GM12878 (cell line): ENCODE data around the gene CLIC3. TPM values are rescaled to one million over a fixed set of nuclear protein-coding genes. Genes with fewer than 3 reads are reported as not detected.

Experiments
- ATAC-seq: fragments of 200-7000 bp; cut with Tn5 transposase; 3 replicates; pipeline ENCODE4 v1.9.1; 2020; ENCODE audit warnings: mild to moderate bottlenecking, moderate library complexity
- BruUV-seq: library from RNA; stranded (reverse); fragments of 400-500 nt; replicated peaks from 2 replicates; lab custom pipeline; 2021; lab: Mats Ljungman, UMichigan
- CTCF ChIA-PET: fragments of 300-600 bp; sonication (Branson Sonifier 250); formaldehyde crosslinking; extraction: SDS; loops from one replicate; lab custom pipeline; 2021; ENCODE audit warnings: inconsistent platforms; lab: Yijun Ruan, JAX
- POLR2A ChIA-PET: fragments of 350-600 bp; formaldehyde crosslinking; extraction: SDS; loops from one replicate; lab custom pipeline; 2021; ENCODE audit warnings: inconsistent platforms; lab: Charles Lee
- RAD21 ChIA-PET: fragments of 300-600 bp; sonication (Branson Sonifier 250); formaldehyde crosslinking; loops from one replicate; lab custom pipeline; 2023; ENCODE audit warnings: antibody characterized with exemption; ENCODE audit not compliant: unreplicated experiment; lab: Charles Lee
- SMC1A ChIA-PET: fragments of 300-600 bp; sonication (Branson Sonifier 250); formaldehyde crosslinking; loops from one replicate; lab custom pipeline; 2023; ENCODE audit not compliant: unreplicated experiment, uncharacterized antibody; lab: Charles Lee
- DNase-seq: peaks from one replicate; pipeline ENCODE4 v3.0.0-alpha.2; 2011; ENCODE audit warnings: low read depth, low spot score
- FAIRE-seq: peaks from 3 replicates; lab custom pipeline; 2011; peaks lifted over from hg19 to GRCh38; lab: Jason Lieb, UNC
- H2AFZ ChIP-seq: 2 replicates; pipeline ENCODE4 v1.6.0; 2011; ENCODE audit warnings: low read depth, low read length, control low read depth; ENCODE audit not compliant: control insufficient read depth
- H3K27ac ChIP-seq: 2 replicates; pipeline ENCODE4 v1.5.1; 2011; ENCODE audit warnings: control low read depth; ENCODE audit not compliant: control insufficient read depth, insufficient read depth
- H3K27me3 ChIP-seq, 2 experiments: replicated peaks in 1 of 2; 2 replicates each; pipeline versions ENCODE4 v1.6.0 to v1.6.1; 2011; ENCODE audit warnings: low read length in 1 of 2; ENCODE audit not compliant: control insufficient read depth in 2 of 2, insufficient read depth in 2 of 2
- H3K36me3 ChIP-seq, 2 experiments: 2 replicates each; pipeline ENCODE4 v1.5.1; 2011; ENCODE audit warnings: low read length in 1 of 2; ENCODE audit not compliant: control insufficient read depth in 2 of 2, insufficient read depth in 2 of 2
- H3K4me1 ChIP-seq: 2 replicates; pipeline ENCODE4 v1.6.1; 2011; ENCODE audit warnings: mild to moderate bottlenecking, low read length, moderate library complexity, mixed read lengths; ENCODE audit not compliant: control insufficient read depth, insufficient read depth
- H3K4me2 ChIP-seq: 2 replicates; pipeline ENCODE4 v1.6.0; 2011; ENCODE audit warnings: control low read depth; ENCODE audit not compliant: control insufficient read depth, insufficient read depth
- H3K4me3 ChIP-seq: fragments of 200-600 bp; sonication (generic); 2 replicates; pipeline ENCODE4 v1.5.1; 2016
- H3K79me2 ChIP-seq: 2 replicates; pipeline ENCODE4 v1.6.0; 2011; ENCODE audit warnings: low read length; ENCODE audit not compliant: control insufficient read depth, insufficient read depth
- H3K9ac ChIP-seq: 2 replicates; pipeline ENCODE4 v1.8.0; 2011; ENCODE audit warnings: low read length, control low read depth, mixed read lengths; ENCODE audit not compliant: control insufficient read depth, insufficient read depth
- H3K9me3 ChIP-seq: replicated peaks from 3 replicates; pipeline ENCODE4 v1.5.1; 2011; ENCODE audit warnings: mild to moderate bottlenecking, low read length; ENCODE audit not compliant: control insufficient read depth, insufficient read depth
- H4K20me1 ChIP-seq: 2 replicates; pipeline ENCODE4 v1.6.0; 2011; ENCODE audit not compliant: control insufficient read depth, insufficient read depth
- E2F8 ChIP-seq: fragments of 450-650 bp; IDR thresholded peaks from 2 replicates; pipeline ENCODE4 v1.6.1; 2018; ENCODE audit warnings: mild to moderate bottlenecking, low read depth, moderate library complexity; ENCODE audit not compliant: partially characterized antibody
- IKZF1 ChIP-seq: fragments of 450-650 bp; conservative IDR thresholded peaks from 2 replicates; pipeline ENCODE4 v1.6.1; 2017; ENCODE audit warnings: antibody characterized with exemption, mild to moderate bottlenecking
- JUND ChIP-seq: IDR thresholded peaks from 2 replicates; pipeline ENCODE4 v1.6.1; 2012; ENCODE audit warnings: low read depth, mild to moderate bottlenecking, low read length, improper control_type of control experiment, moderate library complexity
- SMARCA5 ChIP-seq: fragments of 450-650 bp; IDR thresholded peaks from 2 replicates; pipeline ENCODE4 v1.6.1; 2017; ENCODE audit warnings: mild to moderate bottlenecking
- WGBS: methylation state at CpG from one replicate; pipeline ENCODE4 v1.1.6; 2016; ENCODE audit warnings: low lambda C conversion rate; ENCODE audit not compliant: insufficient replicate concordance, insufficient coverage; ENCODE audit errors: missing lambda C conversion rate; 5-methylcytosine and 5-hydroxymethylcytosine counted together
- in situ Hi-C: fragments of 300-500 bp; cut with MboI; formaldehyde crosslinking; loops from 9 replicates; pipeline ENCODE4 v1.14.3; 2018; ENCODE audit warnings: mixed read lengths
- intact Hi-C: fragments of 100-400 bp; cut with micrococcal nuclease; formaldehyde crosslinking; loops from one replicate; pipeline ENCODE4 v1.14.2; 2022; ENCODE audit not compliant: unreplicated experiment
- polyA plus RNA-seq, 11 experiments: library from polyadenylated mRNA; depleted of rRNA in 4 of 11; unstranded in 6 of 11; stranded (reverse) in 5 of 11; fragments of >200 nt; fragmentation: Nextera tagmentation in 4 of 11; fragmentation: Illumina TruSeq in 1 of 11; extraction: Ambion mirVana in 4 of 11; extraction: Trizol in 1 of 11; gene quantifications; 1 replicate in 1 of 11; 2 replicates in 10 of 11; pipeline versions ENCODE4 v1.2.1 to v1.2.3, GENCODE V29; 2011 to 2016; ENCODE audit warnings: inconsistent platforms in 2 of 11, missing spikeins in 2 of 11, low read depth in 1 of 11
- total RNA-seq, 4 experiments: library from RNA; depleted of rRNA in 3 of 4; stranded (reverse); fragments of >200 nt in 3 of 4; fragmentation: Illumina TruSeq in 1 of 4; extraction: Trizol in 1 of 4; gene quantifications; 2 replicates each; pipeline versions ENCODE4 v1.2.1 to v1.2.3, GENCODE V29; 2013 to 2021
- TF ChIP-seq, protein P1 (sequence below): fragments of 450-650 bp; formaldehyde crosslinking; IDR thresholded peaks from 2 replicates; pipeline ENCODE4 v1.4.0; 2022; ENCODE audit warnings: mild to moderate bottlenecking, moderate library complexity
- TF ChIP-seq, protein P2 (sequence below): fragments of 450-650 bp; IDR thresholded peaks from 2 replicates; pipeline ENCODE4 v1.6.1; 2018; ENCODE audit warnings: borderline replicate concordance, mild to moderate bottlenecking; ENCODE audit not compliant: partially characterized antibody
- TF ChIP-seq, protein P3 (sequence below): IDR thresholded peaks from 2 replicates; pipeline ENCODE4 v1.6.1; 2011; ENCODE audit warnings: borderline replicate concordance, low read depth, mild to moderate bottlenecking, moderate library complexity, low read length; ENCODE audit not compliant: insufficient read depth, poor library complexity, severe bottlenecking
- TF ChIP-seq, protein P4 (sequence below): fragments of 150-350 bp; IDR thresholded peaks from 2 replicates; pipeline ENCODE4 v1.6.1; 2014; ENCODE audit warnings: mild to moderate bottlenecking, low read depth, low read length

CLIC3 gene
- total and polyA plus RNA-seq, 10 of the 15 experiments (the other 5 are each of a cell fraction or from before 2014, with no cell fraction given): 0.31 TPM; not detected in 9

DNA sequence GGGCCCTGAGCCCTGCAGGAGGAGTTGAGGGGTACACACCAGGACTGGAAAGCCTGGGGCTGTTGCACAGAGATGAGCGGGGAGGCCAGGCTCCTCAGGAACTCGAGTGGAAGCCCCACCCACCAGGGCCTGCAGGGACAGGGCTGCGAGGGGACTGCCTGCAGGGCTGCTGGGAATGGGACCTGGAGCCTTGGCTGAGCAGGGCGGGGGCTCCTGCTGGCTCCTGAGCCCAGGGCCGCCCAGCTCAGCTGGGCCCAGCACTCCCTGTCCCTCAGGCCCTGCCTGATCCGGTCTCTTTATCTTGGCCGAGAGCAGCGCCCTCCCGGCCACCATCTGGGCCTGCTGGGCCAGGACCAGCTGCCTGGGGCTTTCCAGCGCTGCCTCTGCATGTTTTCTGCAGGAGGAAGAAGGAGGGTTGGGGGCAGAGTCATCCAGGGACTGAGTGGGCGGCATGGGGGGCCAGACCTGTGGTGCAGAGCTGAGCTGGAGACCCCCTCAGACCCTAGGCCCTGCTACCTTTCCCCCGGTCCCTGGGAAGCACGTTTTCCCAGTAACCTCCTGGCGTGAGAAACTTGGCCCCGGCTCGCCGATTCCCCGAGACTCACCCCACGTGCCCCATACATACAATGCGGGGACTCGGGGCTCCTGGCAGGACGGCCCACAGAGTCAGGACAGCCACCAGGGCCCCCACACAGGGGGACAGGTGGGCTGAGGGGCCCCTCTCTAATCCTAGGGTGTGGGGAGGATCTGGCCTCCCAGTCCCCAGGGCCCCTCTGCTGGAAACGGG is 34.9 kb downstream of the CLIC3 start (continued):
- TF ChIP-seq, protein P1, sequence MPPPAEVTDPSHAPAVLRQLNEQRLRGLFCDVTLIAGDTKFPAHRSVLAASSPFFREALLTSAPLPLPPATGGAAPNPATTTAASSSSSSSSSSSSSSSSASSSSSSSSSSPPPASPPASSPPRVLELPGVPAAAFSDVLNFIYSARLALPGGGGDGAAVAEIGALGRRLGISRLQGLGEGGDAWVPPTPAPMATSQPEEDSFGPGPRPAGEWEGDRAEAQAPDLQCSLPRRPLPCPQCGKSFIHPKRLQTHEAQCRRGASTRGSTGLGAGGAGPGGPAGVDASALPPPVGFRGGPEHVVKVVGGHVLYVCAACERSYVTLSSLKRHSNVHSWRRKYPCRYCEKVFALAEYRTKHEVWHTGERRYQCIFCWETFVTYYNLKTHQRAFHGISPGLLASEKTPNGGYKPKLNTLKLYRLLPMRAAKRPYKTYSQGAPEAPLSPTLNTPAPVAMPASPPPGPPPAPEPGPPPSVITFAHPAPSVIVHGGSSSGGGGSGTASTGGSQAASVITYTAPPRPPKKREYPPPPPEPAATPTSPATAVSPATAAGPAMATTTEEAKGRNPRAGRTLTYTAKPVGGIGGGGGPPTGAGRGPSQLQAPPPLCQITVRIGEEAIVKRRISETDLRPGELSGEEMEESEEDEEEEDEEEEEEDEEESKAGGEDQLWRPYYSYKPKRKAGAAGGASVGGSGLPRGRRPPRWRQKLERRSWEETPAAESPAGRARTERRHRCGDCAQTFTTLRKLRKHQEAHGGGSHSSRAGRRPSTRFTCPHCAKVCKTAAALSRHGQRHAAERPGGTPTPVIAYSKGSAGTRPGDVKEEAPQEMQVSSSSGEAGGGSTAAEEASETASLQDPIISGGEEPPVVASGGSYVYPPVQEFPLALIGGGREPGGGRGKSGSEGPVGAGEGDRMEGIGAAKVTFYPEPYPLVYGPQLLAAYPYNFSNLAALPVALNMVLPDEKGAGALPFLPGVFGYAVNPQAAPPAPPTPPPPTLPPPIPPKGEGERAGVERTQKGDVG: no peak
- no peak for TF ChIP-seq SMARCA5
- TF ChIP-seq, protein P2, sequence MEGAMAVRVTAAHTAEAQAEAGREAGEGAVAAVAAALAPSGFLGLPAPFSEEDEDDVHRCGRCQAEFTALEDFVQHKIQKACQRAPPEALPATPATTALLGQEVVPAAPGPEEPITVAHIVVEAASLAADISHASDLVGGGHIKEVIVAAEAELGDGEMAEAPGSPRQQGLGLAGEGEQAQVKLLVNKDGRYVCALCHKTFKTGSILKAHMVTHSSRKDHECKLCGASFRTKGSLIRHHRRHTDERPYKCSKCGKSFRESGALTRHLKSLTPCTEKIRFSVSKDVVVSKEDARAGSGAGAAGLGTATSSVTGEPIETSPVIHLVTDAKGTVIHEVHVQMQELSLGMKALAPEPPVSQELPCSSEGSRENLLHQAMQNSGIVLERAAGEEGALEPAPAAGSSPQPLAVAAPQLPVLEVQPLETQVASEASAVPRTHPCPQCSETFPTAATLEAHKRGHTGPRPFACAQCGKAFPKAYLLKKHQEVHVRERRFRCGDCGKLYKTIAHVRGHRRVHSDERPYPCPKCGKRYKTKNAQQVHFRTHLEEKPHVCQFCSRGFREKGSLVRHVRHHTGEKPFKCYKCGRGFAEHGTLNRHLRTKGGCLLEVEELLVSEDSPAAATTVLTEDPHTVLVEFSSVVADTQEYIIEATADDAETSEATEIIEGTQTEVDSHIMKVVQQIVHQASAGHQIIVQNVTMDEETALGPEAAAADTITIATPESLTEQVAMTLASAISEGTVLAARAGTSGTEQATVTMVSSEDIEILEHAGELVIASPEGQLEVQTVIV: no peak

GRCh38 chr9:136960938-136961275 is 35.5 kb downstream of the CLIC3 start:
- RAD21 ChIA-PET: interaction anchor here (1.3 kb wide), 1 partner anchor 13 kb away, joined by 3 read pairs; no protein-coding TSS in a partner anchor
- TF ChIP-seq E2F8 (no peak), JUND (no peak), IKZF1 (no peak)
- TF ChIP-seq, protein P3, sequence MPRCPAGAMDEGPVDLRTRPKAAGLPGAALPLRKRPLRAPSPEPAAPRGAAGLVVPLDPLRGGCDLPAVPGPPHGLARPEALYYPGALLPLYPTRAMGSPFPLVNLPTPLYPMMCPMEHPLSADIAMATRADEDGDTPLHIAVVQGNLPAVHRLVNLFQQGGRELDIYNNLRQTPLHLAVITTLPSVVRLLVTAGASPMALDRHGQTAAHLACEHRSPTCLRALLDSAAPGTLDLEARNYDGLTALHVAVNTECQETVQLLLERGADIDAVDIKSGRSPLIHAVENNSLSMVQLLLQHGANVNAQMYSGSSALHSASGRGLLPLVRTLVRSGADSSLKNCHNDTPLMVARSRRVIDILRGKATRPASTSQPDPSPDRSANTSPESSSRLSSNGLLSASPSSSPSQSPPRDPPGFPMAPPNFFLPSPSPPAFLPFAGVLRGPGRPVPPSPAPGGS: no peak
- TF ChIP-seq, protein P4, sequence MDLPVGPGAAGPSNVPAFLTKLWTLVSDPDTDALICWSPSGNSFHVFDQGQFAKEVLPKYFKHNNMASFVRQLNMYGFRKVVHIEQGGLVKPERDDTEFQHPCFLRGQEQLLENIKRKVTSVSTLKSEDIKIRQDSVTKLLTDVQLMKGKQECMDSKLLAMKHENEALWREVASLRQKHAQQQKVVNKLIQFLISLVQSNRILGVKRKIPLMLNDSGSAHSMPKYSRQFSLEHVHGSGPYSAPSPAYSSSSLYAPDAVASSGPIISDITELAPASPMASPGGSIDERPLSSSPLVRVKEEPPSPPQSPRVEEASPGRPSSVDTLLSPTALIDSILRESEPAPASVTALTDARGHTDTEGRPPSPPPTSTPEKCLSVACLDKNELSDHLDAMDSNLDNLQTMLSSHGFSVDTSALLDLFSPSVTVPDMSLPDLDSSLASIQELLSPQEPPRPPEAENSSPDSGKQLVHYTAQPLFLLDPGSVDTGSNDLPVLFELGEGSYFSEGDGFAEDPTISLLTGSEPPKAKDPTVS: no peak

More at GRCh38 chr9:136960938-136961275, 35.5 kb downstream of the CLIC3 start:
- Histone ChIP-seq H3K9me3 (no peaks in the 10 kb centered on the region), H3K9ac (no peak overlapping the region), H3K36me3 (no peaks in the 10 kb centered on the region), H3K27ac (no peak overlapping the region), H2AFZ (no peak overlapping the region), H3K79me2 (no peaks in the 10 kb centered on the region), H3K4me2 (no peak overlapping the region), H3K27me3 (no peaks in the 10 kb centered on the region), H3K4me3 (no peak overlapping the region), H4K20me1 (no peaks in the 10 kb centered on the region; the same call in 1 of the 2 replicates), H3K4me1 (peaks cover 4% of the 10 kb centered on the region)
- BruUV-seq: no TSS peak
- WGBS: 51% methylated on average over 15 of the region's 15 CpGs
- intact Hi-C loops (no loop called here), in situ Hi-C loops (no loop called here)
- ChIA-PET CTCF (interaction anchor here (1.3 kb wide), 1 partner anchor 13 kb away, joined by 5 read pairs; no protein-coding TSS in a partner anchor), POLR2A (no interaction called here), SMC1A (no interaction called here)
- no peak for ATAC-seq
- no peak for DNase-seq
- FAIRE-seq: no peak
